Measurements from ENCODE around the gene CCDC27. TPM values are rescaled to one million over a fixed set of nuclear protein-coding genes. Genes with fewer than 3 reads are reported as not detected.

The CCDC27 gene
- total RNA-seq, 1 donor from 2014 or later = not detected

GRCh38 chr1:3712573-3713535, 39.4 kb upstream of the CCDC27 start:
- Histone ChIP-seq H3K36me3 (ENCODE audit: insufficient read depth, low read length) (no peaks in the 10 kb centered on the region), H3K9ac (ENCODE audit: low read length) (no peak overlapping the region), H3K4me3 (ENCODE audit: insufficient read depth, low read depth, low read length) (no peak overlapping the region), H3K27me3 (ENCODE audit: insufficient read depth, low read length) (peaks cover 23% of the 10 kb centered on the region), H3K27ac (ENCODE audit: low read depth, low read length) (no peak overlapping the region), H3K4me1 (ENCODE audit: insufficient read depth, low read length) (no peaks in the 10 kb centered on the region), H3K4me2 (ENCODE audit: low read length) (no peak overlapping the region), H2AFZ (ENCODE audit: low read depth, low read length) (no peak overlapping the region), H3K9me3 (ENCODE audit: insufficient read depth, low read depth, low read length) (no peaks in the 10 kb centered on the region), H3K79me2 (ENCODE audit: insufficient read depth, low read length) (no peaks in the 10 kb centered on the region), H4K20me1 (ENCODE audit: insufficient read depth, low read length) (no peaks in the 10 kb centered on the region)
- no peak overlapping the region for H3K27ac Mint-ChIP-seq (ENCODE audit: unreplicated experiment)
- no peak overlapping the region for H3K4me3 Mint-ChIP-seq (ENCODE audit: unreplicated experiment)
- H3K27me3 Mint-ChIP-seq (ENCODE audit: low read depth, unreplicated experiment) = peaks cover 27% of the 10 kb centered on the region
- H3K9me3 Mint-ChIP-seq (ENCODE audit: unreplicated experiment) = no peaks in the 10 kb centered on the region
- no peaks in the 10 kb centered on the region for H3K4me1 Mint-ChIP-seq (ENCODE audit: low read depth, unreplicated experiment)
- no peaks in the 10 kb centered on the region for H3K36me3 Mint-ChIP-seq (ENCODE audit: low read depth, unreplicated experiment)
- FAIRE-seq (no peak), DNase-seq (ENCODE audit: low read depth) (no peak)
- TF ChIP-seq CTCF (IDR thresholded peaks at IDR 0.05; ENCODE audit: insufficient read depth, low read depth, low read length) = no peak
- no peak for TF ChIP-seq EZH2 (IDR thresholded peaks at IDR 0.05; ENCODE audit: insufficient read depth, low read length)

GRCh38 chr1:3713840-3714239, 38.4 kb upstream of the CCDC27 start:
- Histone ChIP-seq H3K79me2 (ENCODE audit: insufficient read depth, low read length) (no peaks in the 10 kb centered on the region), H3K9me3 (ENCODE audit: insufficient read depth, low read depth, low read length) (no peaks in the 10 kb centered on the region), H3K4me2 (ENCODE audit: low read length) (no peak overlapping the region), H4K20me1 (ENCODE audit: insufficient read depth, low read length) (no peaks in the 10 kb centered on the region), H3K36me3 (ENCODE audit: insufficient read depth, low read length) (no peaks in the 10 kb centered on the region), H3K4me3 (ENCODE audit: insufficient read depth, low read depth, low read length) (no peak overlapping the region), H3K27ac (ENCODE audit: low read depth, low read length) (no peak overlapping the region), H3K9ac (ENCODE audit: low read length) (no peak overlapping the region), H2AFZ (ENCODE audit: low read depth, low read length) (no peak overlapping the region), H3K27me3 (ENCODE audit: insufficient read depth, low read length) (peaks cover 18% of the 10 kb centered on the region), H3K4me1 (ENCODE audit: insufficient read depth, low read length) (no peaks in the 10 kb centered on the region)
- no peak for DNase-seq (ENCODE audit: low read depth)
- H3K27ac Mint-ChIP-seq (ENCODE audit: unreplicated experiment) = no peak overlapping the region
- H3K4me1 Mint-ChIP-seq (ENCODE audit: low read depth, unreplicated experiment) = no peaks in the 10 kb centered on the region
- TF ChIP-seq EZH2 (IDR thresholded peaks at IDR 0.05; ENCODE audit: insufficient read depth, low read length) = no peak
- no peak for TF ChIP-seq CTCF (IDR thresholded peaks at IDR 0.05; ENCODE audit: insufficient read depth, low read depth, low read length)
- H3K36me3 Mint-ChIP-seq (ENCODE audit: low read depth, unreplicated experiment) = no peaks in the 10 kb centered on the region
- H3K9me3 Mint-ChIP-seq (ENCODE audit: unreplicated experiment) = no peaks in the 10 kb centered on the region
- H3K4me3 Mint-ChIP-seq (ENCODE audit: unreplicated experiment) = no peak overlapping the region
- no peak for FAIRE-seq
- peaks cover 27% of the 10 kb centered on the region for H3K27me3 Mint-ChIP-seq (ENCODE audit: low read depth, unreplicated experiment)

GRCh38 chr1:3714284-3714741, 37.9 kb upstream of the CCDC27 start:
- H3K4me1 Mint-ChIP-seq (ENCODE audit: low read depth, unreplicated experiment) = no peaks in the 10 kb centered on the region
- H3K9ac ChIP-seq (ENCODE audit: low read length) = no peak overlapping the region
- no peak overlapping the region for H3K4me3 ChIP-seq (ENCODE audit: insufficient read depth, low read depth, low read length)
- no peak overlapping the region for H3K4me3 Mint-ChIP-seq (ENCODE audit: unreplicated experiment)
- no peaks in the 10 kb centered on the region for H3K9me3 Mint-ChIP-seq (ENCODE audit: unreplicated experiment)
- no peaks in the 10 kb centered on the region for H3K9me3 ChIP-seq (ENCODE audit: insufficient read depth, low read depth, low read length)
- H3K27me3 Mint-ChIP-seq (ENCODE audit: low read depth, unreplicated experiment) = peaks cover 23% of the 10 kb centered on the region
- TF ChIP-seq CTCF (IDR thresholded peaks at IDR 0.05; ENCODE audit: insufficient read depth, low read depth, low read length) (no peak), EZH2 (IDR thresholded peaks at IDR 0.05; ENCODE audit: insufficient read depth, low read length) (no peak)
- no peak overlapping the region for H3K4me2 ChIP-seq (ENCODE audit: low read length)
- no peak overlapping the region for H2AFZ ChIP-seq (ENCODE audit: low read depth, low read length)
- no peaks in the 10 kb centered on the region for H3K4me1 ChIP-seq (ENCODE audit: insufficient read depth, low read length)
- H3K27ac ChIP-seq (ENCODE audit: low read depth, low read length) = no peak overlapping the region
- no peaks in the 10 kb centered on the region for H3K79me2 ChIP-seq (ENCODE audit: insufficient read depth, low read length)
- no peaks in the 10 kb centered on the region for H3K36me3 ChIP-seq (ENCODE audit: insufficient read depth, low read length)
- no peak overlapping the region for H3K27ac Mint-ChIP-seq (ENCODE audit: unreplicated experiment)
- FAIRE-seq (no peak), DNase-seq (ENCODE audit: low read depth) (no peak)
- no peaks in the 10 kb centered on the region for H4K20me1 ChIP-seq (ENCODE audit: insufficient read depth, low read length)
- no peaks in the 10 kb centered on the region for H3K36me3 Mint-ChIP-seq (ENCODE audit: low read depth, unreplicated experiment)
- peaks cover 16% of the 10 kb centered on the region for H3K27me3 ChIP-seq (ENCODE audit: insufficient read depth, low read length)
